DMS79 treated with DMSO at 0.1 percent for 48 hours (cell line): ENCODE results near the gene FOXK1.
"Not testable (repeated sequence)": the region's sequence is repeated elsewhere in the genome, so short reads cannot be mapped to it uniquely, and the experiment has no call there.

ENCODE experiments used
- DNase-seq: peaks from one replicate; lab custom pipeline; 2025; lab: John Stamatoyannopoulos, UW

Gene FOXK1

DNA sequence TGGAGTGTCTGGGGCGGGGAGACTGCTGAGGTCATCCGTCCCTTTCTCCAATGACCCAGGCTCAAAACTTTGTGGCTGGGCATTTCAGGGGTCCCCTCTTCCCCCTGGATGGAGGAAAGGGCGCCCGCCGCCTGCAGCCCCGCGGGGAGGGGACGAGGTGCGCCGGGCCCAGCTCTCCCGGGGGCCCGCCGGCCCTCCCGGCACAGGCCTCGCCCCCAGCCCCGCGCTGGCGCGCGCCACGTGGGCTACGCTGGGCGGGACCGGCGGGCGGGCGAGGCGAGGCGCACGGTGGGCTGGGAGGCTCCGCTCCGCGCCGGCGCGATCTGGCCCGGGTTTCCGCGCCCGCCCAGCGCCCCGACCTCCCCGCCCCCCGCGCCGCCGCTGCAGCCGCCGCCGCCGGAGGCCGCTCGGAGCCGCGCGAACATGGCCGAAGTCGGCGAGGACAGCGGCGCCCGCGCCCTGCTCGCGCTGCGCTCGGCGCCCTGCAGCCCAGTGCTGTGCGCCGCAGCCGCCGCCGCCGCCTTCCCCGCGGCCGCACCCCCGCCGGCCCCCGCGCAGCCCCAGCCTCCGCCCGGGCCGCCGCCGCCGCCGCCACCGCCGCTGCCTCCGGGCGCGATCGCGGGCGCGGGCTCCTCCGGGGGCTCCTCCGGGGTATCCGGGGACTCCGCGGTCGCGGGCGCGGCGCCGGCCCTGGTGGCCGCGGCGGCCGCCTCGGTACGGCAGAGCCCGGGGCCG is at the start of gene FOXK1:
FOXK1 (plus strand) TSS at position 410 of the 735 bp plus-strand sequence; CDS start at position 424, 14 bp downstream.
- peak; percentile 48 for DNase-seq

DNA sequence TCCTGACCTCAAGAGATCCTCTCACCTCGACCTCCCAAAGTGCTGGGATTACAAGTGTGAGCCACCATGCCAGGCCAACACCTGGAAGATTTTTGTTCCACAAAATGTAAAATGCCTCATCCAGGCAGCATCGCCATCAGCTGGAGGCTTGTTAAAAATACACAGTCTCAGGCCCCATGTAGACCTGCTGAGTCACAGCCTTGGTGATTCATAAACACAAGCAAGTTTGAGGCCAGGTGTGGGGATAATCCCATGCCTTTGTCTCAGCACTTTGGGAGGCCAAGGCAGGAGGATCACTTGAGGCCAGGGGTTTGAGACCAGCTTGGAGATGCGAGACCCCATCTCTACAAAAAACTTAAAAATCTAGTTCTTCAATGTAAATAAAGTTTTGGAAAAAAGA is 49.1 kb upstream of the FOXK1 start:
- no peak for DNase-seq

DNA sequence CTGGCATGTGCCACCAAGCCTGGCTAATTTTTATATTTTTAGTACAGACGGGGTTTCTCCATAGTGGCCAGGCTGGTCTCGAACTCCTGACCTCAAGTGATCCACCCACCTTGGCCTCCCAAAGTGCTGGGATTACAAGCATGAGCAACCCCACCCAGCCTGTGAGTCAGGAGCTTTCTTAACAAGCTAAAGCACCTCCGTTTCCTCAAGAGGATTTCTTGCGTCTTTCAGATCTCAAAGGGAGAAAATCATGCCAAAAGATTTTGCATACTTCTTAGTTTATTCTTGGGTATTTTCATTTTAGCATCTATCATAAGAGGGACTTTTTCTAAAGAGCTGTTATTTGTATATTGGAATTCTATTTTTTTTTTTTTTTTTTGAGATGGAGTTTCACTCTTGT is 47.9 kb upstream of the FOXK1 start:
- DNase-seq: no peak

DNA sequence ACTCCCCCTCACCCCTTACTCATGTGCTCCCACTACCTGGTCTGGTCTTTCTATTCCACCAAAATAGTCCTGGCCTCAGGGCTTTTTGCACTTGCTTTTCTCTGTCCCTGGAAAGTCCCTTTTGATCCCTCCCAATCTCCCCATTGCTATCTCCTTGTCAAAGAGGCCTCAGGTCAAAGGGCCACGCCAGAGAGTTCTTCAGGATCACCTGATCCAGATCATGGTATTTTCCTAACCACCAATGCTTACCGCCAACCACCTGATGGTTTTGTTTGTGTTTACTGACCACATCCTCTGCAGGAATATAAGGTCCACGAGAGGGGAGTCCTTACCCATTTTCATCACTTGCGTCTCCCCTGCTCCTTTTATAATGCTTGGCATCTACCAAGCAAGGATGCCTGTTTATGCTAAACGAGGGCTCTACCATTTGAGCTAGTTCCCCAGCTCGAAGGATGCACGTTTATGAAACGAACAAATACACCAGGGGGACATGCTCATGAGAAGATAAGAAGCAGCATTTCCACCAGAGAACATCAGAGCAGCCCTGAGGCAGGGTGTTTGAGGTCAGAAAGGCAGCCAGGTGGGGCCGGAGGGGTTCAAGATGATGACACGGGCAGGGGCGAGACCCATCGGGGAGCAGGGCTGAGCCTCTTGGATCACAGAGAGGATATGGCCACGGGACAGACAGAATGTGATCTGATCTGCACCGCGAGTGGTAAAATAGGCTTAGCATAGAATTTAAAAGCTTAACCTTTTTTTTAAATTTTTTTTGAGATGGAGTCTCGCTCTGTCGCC is 43.1 kb upstream of the FOXK1 start:
- DNase-seq: no peak

DNA sequence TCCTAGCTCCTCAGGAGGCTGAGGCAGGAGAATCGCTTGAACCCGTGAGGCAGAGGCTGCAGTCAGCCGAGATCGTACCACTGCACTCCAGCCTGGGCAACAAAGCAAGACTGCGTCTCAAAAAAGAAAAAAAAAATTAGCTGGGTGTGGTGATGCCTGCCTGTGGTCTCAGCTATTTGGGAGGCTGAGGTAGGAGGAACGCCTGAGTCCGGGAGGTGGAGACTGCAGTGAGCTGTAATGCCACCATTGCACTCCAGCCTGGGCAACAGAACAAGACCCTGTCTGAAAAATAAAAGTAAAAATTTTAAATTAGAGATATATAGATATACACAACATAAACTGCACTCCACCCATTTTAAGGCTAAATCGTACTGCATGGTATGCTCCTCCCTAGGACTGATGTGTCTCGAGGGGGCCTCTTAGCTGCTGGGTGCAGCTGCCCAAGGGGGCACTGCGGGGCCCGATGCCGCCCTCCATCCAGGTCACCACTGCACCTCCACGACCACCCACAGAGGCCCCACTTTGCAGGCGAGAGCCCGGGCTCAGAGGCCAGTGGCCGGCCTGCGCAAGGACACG is 40.9 kb upstream of the FOXK1 start:
- DNase-seq: peak; percentile 48

DNA sequence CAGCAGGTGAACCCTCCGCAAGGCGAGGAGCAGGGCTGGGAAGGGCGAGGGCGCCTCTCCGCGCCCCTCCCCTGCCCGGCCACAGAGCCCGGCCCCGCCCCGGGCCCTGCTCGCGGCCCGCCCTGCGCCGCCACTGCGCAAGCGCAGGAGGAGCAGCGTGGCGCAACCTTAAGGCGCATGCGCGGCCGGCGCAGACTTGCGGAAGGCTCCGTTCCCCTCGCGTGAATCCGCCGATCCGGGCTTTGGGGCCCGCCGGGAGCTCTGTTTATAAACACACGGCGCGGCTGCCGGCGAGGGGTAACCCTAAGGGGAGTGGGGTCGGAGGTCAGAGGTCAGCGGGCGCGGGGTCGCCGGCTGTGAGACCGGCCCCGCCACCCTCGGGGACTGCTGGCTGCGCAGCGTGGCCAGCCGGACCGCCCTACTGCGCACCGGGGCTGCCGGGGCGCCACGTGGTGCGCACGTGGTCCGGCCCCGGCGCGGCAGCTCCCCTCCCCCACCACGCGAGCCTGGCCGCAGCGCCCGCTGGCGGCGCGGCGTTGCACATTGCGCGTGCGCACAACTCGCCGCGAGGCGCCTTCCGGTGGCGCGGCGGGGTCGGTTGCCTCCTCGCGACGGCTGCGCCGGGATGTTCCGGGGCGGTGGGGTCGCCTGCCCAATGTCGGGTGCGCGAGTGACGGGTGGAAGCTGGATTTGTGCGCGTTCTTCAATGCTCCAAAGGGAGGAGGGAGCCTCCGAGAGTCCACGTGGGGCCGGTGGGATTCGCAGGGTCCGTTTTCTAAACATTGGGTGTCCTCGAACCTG is 40.2 kb upstream of the FOXK1 start:
- peak; percentile 81 for DNase-seq

DNA sequence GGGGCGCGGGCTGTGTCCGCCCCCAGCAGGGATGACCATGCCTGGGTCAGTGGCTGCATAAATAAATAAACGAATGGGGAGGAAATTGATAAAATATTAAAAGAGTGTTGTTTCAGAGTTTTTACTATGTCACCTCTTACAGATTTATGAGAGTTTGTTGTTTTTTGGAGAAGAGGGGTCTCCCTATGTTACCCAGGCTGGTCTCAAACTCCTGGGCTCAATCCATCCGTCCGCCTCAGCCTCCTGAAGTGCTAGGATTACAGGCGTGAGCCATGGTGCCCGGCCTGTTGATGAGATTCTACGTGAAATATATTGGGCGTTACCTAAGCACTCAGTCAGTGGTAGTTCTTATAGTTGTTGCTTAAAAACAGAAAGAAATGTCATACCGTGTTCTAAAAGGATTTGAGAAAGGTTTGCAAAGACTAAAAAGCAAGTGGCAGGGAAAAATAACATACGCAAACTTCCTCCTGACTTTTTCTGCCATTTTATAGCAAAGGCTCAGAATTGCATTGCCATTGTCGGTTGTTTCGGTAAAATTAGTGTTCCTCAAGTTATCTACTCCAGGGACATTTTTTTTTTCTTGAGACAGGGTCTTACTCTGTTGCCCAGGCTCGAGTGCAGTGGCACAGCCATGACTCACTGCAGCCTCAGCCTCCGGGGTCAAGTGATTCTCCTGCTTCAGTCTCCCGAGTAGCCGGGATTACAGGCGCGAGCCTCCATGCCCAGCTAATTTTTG is 39.5 kb upstream of the FOXK1 start:
- DNase-seq: peak; percentile 27

DNA sequence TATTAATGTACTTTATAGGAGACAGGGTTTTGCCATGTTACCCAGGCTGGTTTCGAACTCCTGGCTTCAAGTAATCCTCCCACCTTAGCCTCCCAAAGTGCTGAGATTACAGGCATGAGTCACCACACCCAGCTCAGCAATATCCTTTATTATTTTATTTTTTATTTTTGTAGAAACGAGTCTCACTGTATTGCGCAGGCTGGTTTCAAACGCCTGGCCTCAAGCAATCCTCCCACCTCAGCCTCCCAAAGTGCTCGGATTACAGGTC is 39.0 kb upstream of the FOXK1 start:
- not testable (repeated sequence) for DNase-seq

DNA sequence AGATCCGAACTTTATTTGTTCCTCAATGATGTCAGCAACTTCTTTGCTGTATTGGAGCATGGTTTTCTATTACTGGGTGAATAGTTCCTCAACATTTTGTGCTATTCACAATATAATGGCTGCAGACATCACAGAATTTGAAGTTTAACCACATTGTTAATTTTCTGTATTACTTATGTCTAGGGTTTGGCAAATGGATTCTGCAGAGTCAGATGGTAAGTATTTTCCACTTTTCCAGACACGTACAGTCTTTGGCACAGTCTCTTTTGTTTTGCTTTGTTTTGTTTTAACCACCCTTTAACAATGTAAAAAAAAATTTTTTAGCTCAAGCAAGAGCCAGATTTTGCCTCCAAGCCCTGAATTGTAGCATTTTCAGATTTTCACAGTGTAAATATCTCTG is 36.8 kb upstream of the FOXK1 start:
- DNase-seq: no peak

DNA sequence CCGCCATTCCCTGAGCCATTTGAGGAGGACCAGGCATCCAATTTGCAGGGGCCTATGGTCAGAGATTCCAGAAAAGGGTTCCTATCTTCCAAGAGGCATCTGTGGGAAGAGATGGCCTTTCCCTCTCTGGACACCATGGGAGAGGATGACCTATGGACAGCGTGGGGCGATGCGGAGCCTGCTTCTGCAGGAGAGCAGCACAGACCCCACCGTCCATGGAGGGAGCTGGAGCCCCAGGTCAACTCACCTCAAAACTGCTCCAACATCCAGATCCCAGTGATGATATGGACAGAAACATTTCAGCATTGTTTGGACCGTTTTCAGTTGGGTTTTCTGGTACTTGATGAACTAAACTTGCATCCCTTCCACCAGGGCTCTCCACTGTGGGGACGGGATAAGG is 34.0 kb upstream of the FOXK1 start:
- DNase-seq: no peak

DNA sequence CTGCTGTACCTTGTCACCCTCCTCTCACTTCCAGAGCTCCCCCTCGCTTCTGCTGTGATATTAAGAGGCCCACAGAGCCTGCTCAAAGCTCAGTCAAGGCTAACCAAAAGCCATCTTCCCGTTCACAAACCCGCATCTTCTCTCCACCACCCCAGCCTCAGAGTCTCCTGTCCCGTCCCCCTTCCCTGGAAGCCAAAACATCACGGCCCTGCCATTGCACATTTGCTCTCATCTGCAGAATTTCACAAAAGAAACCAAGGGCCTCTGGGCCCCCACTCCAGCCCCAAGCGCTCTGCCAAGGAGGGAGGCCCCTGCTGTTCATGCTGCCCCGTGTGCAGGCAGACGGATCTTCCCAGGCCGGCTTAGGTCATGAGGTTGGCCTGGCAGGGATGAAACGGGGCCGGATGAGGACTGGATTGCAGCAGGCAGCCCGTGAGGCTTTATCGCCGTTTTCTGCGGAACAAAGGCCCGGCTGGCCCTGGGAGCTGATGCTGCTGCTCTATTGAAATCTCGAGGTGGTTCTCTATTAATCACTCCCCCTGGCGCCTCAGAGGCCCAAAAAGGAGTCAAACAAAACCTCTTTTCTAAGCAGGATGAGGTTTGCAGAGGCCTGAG is 31.6 kb upstream of the FOXK1 start:
- DNase-seq: no peak

DNA sequence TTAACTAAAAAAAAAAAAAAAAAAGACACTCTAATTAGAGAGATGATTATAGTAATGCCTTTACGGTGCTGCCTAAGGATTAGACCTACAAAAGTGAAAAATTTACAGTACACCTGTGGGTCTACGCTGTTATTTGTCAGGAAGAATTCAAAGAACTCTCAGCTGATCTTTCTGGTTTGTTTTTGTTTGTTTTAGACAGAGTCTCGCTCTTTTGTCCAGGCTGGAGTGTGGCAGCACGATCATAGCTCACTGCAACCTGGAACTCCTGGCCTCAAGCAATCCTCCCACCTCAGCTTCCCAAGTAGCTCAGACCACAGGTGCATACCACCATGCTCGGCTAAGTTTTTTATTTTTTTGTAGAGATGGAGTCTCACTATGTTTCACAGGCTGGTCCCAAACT is 28.3 kb upstream of the FOXK1 start:
- DNase-seq: no peak

DNA sequence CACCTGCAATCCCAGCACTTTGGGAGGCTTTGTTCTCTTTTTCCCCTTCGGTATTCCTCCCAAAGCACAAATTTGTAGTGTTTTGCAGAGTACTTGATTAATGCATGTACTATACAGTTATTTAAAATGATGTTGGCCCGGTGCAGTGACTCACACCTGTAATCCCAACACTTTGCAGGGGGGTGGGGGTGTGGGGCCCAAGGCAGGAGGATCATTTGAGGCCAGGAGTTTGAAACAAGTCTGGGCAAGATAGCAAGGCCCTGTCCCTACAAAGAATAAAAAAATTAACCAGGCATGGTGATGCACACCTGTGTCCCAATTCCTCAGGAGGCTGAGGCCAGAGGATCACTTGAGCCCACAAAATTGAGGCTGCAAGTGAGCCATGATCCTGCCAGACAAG is 26.8 kb upstream of the FOXK1 start:
- no peak for DNase-seq

DNA sequence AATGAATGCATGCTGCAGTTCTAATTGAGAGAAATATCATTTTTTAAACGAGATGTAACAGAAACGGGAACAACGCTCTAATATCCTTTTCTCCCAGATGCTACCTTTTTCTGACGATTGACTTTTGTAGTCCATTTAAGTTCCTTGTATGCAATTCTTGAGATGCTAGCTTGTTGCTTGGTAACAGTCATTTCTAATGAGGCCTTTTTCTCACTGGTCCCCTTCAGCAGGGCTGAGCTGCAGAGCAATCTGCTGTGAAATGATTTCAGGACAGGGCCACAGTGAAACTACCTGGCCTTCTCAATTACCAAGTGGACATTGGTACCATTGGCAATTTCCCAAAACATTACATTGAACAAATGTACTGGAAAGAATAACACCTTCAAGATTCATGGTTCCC is 26.2 kb upstream of the FOXK1 start:
- no peak for DNase-seq

DNA sequence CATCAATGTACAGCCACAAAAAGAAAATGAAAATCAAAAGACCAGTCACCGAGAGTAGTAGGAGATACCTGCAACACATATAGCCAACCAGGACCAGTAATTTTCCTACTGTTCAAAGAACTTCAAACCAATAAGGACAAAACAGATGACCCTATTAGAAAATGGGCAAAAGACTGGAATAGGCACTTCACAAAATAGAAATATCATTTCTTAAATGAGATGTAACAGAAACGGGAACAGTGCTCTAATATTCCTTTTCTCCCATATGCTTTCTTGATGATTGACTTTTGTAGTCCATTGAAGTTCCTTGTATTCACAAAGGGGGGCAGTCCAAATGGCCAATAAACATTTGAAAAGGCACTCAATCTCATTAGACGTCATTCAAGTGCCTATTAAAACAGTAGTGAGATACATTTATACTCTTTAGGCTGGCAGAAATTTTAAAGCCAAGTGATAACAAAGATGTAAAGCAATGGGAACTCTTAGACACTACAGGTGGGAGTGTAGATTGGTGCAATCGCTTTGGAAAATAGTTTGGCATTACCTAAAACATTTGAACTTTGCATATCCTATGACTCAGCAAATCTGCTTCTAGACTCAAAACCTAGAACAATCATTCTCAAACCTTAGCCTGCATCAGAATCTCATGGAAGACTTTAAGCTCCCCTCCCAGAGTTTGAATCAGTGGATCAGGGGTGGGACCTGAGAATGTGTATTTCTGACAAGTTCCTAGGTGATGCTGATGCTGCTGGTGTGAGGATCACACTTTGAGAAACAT is 24.3 kb upstream of the FOXK1 start:
- DNase-seq: no peak

DNA sequence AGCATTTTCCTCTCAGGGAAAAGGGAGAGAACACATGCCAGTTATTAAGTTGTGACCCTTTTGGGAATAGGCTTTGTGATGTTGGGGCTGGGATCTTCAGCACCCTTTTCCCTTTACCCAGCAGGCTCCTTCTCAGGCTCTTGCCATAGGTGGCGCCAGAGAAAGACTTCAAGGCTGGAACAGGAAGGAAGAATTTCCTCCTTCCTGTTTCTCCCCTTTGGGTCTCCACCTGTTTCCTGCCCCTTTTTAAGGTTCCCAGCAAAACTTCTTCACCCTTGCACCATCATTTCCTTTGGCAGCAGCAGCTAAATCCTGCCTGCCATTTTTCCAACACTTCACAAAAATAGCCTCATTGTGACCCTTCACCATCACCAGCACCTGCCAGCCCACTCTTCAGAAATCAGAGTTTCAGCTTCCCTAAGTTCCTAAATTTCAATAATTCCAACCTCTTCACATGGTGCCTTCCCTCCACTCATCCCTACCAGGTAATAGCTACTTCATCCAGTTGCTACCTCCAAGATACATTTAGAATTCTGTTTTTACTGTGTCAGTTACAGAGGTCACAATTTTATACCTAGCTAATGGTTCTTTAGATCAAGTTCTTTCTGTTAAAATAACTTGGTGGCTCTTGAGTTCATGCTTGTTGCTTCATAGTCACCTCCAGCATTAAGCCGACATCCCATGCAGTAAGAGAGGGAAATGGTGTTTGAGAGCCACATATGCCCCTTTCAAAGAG is 22.4 kb upstream of the FOXK1 start:
- DNase-seq: no peak

DNA sequence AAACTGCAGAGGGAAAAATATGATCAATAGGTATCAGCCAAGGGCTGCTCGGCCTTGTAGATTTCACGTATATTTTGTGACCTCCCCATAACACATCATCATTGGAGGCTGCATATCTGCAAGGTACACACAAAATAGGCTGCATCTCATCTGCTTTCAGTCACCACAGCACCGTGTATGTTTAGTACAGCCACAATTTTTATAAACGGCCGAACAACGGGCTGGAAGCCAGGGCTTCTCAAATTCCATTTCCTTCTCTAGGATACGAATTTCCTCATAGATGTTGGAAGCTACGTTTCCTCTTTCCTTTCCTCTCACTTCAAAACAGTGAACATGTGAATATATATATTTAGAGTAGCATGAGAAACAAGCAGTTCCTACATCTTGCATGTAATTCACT is 20.2 kb upstream of the FOXK1 start:
- DNase-seq: no peak

DNA sequence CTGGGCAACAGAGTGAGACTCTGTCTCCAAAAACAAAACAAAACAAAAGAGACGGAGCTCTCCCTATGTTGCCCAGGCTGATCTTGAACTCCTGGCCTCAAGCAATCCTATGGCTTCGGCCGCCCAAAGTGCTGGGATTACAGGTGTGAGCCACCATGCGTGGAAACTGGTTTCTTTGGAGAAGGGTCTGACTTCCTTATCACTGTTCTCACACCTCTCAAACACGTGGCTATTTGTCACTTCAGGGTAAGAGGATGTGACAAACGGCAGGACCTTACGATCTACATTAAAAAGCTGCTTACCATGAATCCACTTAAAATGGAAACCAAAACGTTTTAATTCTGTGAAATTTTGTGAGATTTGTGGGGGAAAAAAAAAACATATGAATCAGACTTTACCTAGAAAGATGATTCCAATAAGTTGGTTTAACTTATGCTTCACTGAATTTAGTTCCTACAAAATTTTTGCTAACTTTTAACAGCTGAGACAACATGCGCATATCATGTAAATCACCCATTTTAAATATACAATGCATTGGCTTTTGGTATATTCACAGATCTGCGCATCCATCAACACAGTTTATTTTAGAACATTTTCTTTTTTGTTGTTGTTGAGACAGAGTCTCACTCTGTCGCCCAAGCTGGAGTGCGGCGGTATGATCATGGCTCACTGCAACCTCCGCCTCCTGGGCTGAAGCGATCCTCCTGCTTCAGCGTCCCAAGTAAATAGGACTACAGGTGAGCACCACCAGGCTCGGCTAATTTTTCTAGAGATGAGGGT is 18.7 kb upstream of the FOXK1 start:
- DNase-seq: no peak

DNA sequence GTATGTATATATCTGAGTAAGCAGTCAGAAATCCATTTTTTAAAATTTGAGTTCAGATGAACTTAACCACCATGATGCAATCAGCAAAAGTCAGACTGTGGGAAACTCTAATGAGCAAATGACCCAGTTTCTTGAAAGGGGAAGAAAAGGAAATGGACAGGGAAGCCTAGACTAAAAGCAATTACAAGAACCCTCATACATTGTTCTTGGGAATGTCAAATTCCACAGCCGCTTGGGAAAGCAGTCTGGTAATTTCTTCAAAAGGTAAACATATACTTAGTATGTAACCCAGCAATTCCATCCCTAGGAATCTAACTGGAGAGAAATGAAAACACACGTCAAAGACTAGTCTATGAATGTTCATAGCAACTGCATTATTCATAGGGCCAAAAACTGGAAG is 16.4 kb upstream of the FOXK1 start:
- DNase-seq: no peak
